ENCODE results near the gene RNASE12. TPM values are rescaled to one million over a fixed set of nuclear protein-coding genes. Genes with fewer than 3 reads are reported as not detected.

Gene RNASE12
- total RNA-seq, 4 donors from 2014 or later = not detected

GRCh38 chr14:20587489-20588154 is 3.6 kb downstream of the RNASE12 start, which contains the start of gene RNASE11:
TSS of gene RNASE11 (minus strand) at chr14:20588001.
- ATAC-seq = no peak

GRCh38 chr14:20583908-20584307 is 7.3 kb downstream of the RNASE12 start:
- Histone ChIP-seq H3K27me3 (peaks cover 11% of the 10 kb centered on the region), H3K9me3 (no peaks in the 10 kb centered on the region), H3K4me1 (no peaks in the 10 kb centered on the region), H3K27ac (no peak overlapping the region), H3K4me3 (no peak overlapping the region), H3K36me3 (no peaks in the 10 kb centered on the region)
- WGBS, 2 donors (ENCODE audit: low coverage in 1 of 2) = 58 to 62% methylated on average over 4 to 5 of the region's 5 CpGs
- no peak for ATAC-seq
- no peak for TF ChIP-seq POLR2A (IDR thresholded peaks at IDR 0.05)
- TF ChIP-seq, protein P1, sequence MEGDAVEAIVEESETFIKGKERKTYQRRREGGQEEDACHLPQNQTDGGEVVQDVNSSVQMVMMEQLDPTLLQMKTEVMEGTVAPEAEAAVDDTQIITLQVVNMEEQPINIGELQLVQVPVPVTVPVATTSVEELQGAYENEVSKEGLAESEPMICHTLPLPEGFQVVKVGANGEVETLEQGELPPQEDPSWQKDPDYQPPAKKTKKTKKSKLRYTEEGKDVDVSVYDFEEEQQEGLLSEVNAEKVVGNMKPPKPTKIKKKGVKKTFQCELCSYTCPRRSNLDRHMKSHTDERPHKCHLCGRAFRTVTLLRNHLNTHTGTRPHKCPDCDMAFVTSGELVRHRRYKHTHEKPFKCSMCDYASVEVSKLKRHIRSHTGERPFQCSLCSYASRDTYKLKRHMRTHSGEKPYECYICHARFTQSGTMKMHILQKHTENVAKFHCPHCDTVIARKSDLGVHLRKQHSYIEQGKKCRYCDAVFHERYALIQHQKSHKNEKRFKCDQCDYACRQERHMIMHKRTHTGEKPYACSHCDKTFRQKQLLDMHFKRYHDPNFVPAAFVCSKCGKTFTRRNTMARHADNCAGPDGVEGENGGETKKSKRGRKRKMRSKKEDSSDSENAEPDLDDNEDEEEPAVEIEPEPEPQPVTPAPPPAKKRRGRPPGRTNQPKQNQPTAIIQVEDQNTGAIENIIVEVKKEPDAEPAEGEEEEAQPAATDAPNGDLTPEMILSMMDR (IDR thresholded peaks at IDR 0.05) = no peak
- TF ChIP-seq EP300 (IDR thresholded peaks at IDR 0.05) = no peak
- no peak for TF ChIP-seq POLR2AphosphoS5 (IDR thresholded peaks at IDR 0.05)

More at GRCh38 chr14:20587489-20588154, 3.6 kb downstream of the RNASE12 start, which contains the start of gene RNASE11:
- no peak for TF ChIP-seq EP300 (IDR thresholded peaks at IDR 0.05)
- no peak for TF ChIP-seq POLR2AphosphoS5 (IDR thresholded peaks at IDR 0.05)
- TF ChIP-seq, protein P1 (IDR thresholded peaks at IDR 0.05) = no peak
- no peak for TF ChIP-seq POLR2A (IDR thresholded peaks at IDR 0.05)
- Histone ChIP-seq H3K27me3 (peaks cover 17% of the 10 kb centered on the region), H3K27ac (no peak within 1 kb of the TSS), H3K9me3 (no peaks in the 10 kb centered on the region), H3K4me3 (no peak within 1 kb of the TSS), H3K36me3 (no peaks in the 10 kb centered on the region), H3K4me1 (no peaks in the 10 kb centered on the region)
- 61 to 72% methylated on average over 6 of the region's 6 CpGs for WGBS, 2 donors (ENCODE audit: low coverage in 1 of 2)

- no peak for ATAC-seq
- H3K4me3 ChIP-seq = no peak overlapping the region
- peaks cover 11% of the 10 kb centered on the region for H3K27me3 ChIP-seq
- H3K27ac ChIP-seq = no peak overlapping the region
- no peaks in the 10 kb centered on the region for H3K9me3 ChIP-seq
- no peaks in the 10 kb centered on the region for H3K36me3 ChIP-seq
- no peaks in the 10 kb centered on the region for H3K4me1 ChIP-seq
- TF ChIP-seq POLR2A (IDR thresholded peaks at IDR 0.05) (no peak), EP300 (IDR thresholded peaks at IDR 0.05) (no peak), POLR2AphosphoS5 (IDR thresholded peaks at IDR 0.05) (no peak)
- TF ChIP-seq, protein P1 (IDR thresholded peaks at IDR 0.05) = no peak
Observed at GRCh38 chr14:20583142-20583541, 8.0 kb downstream of the RNASE12 start.

DNA sequence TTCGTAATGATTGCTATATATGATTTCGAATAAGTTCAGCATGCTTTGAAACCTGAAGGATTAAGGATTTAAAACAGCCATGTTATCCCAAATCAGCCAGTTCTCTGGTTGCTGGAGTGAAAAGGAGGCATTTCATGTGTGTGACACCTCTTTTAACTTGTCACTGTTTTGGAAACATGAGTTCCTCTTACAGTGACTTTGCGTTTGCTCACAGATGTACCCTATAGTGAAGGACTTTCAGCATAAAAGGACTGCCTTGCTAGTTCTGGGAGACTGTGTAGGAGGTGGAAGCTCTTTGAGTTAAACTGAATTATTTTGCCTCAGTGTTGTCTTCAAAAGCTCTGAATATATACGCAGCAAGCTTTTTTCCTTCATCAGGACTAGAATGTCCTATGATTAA is 10.9 kb downstream of the RNASE12 start:
- Histone ChIP-seq H3K27me3 (no peaks in the 10 kb centered on the region), H3K27ac (no peak overlapping the region), H3K4me3 (no peak overlapping the region), H3K4me1 (no peaks in the 10 kb centered on the region), H3K9me3 (no peaks in the 10 kb centered on the region), H3K36me3 (no peaks in the 10 kb centered on the region)
- ATAC-seq = no peak
- no peak for TF ChIP-seq POLR2A (IDR thresholded peaks at IDR 0.05)
- TF ChIP-seq, protein P1 (IDR thresholded peaks at IDR 0.05) = no peak
- TF ChIP-seq EP300 (IDR thresholded peaks at IDR 0.05) = no peak
- TF ChIP-seq POLR2AphosphoS5 (IDR thresholded peaks at IDR 0.05) = no peak
- WGBS, 2 donors (ENCODE audit: low coverage in 1 of 2) = 38 to 69% methylated on average over 4 of the region's 4 CpGs

Measured in gastroesophageal sphincter (tissue), 4 donors.